DOHH2 (cell line): ENCODE measurements around the gene ITGB8.

Experiments
- H3F3A ChIP-seq: fragments of 200-600 bp; sonication (generic), shearing (Covaris generic); 2 replicates; pipeline ENCODE4 v1.6.0; 2016; ENCODE audit warnings: antibody characterized with exemption, mild to moderate bottlenecking; ENCODE audit not compliant: control insufficient read depth, insufficient read depth
- H3K27ac ChIP-seq: fragments of 200-600 bp; sonication (generic); 2 replicates; pipeline ENCODE4 v1.5.1; 2014; ENCODE audit warnings: low read depth, mild to moderate bottlenecking, low read length, moderate library complexity
- H3K27me3 ChIP-seq: fragments of 200-600 bp; sonication (generic); 2 replicates; pipeline ENCODE4 v1.6.1; 2014; ENCODE audit warnings: mild to moderate bottlenecking, low read length, mixed read lengths; ENCODE audit not compliant: control insufficient read depth
- H3K36me3 ChIP-seq: fragments of 200-600 bp; sonication (generic); 2 replicates; pipeline ENCODE4 v1.6.1; 2014; ENCODE audit warnings: mild to moderate bottlenecking, low read length, moderate library complexity, mixed read lengths; ENCODE audit not compliant: control insufficient read depth
- H3K4me1 ChIP-seq: fragments of 200-600 bp; sonication (generic); 2 replicates; pipeline ENCODE4 v1.6.1; 2014; ENCODE audit warnings: mild to moderate bottlenecking, low read length, mixed read lengths; ENCODE audit not compliant: control insufficient read depth
- H3K4me2 ChIP-seq: fragments of 200-600 bp; sonication (generic); 2 replicates; pipeline ENCODE4 v1.6.0; 2014; ENCODE audit warnings: mild to moderate bottlenecking, low read length, moderate library complexity
- H3K4me3 ChIP-seq: fragments of 200-600 bp; sonication (generic); 2 replicates; pipeline ENCODE4 v1.5.1; 2014; ENCODE audit warnings: mild to moderate bottlenecking, low read length, mixed read lengths
- H3K79me2 ChIP-seq: fragments of 200-600 bp; sonication (generic); 2 replicates; pipeline ENCODE4 v1.6.1; 2014; ENCODE audit warnings: mild to moderate bottlenecking, low read length, mixed read lengths; ENCODE audit not compliant: control insufficient read depth
- H3K9me2 ChIP-seq: fragments of 200-600 bp; sonication (generic); replicated peaks from 2 replicates; pipeline ENCODE4 v1.6.1; 2014; ENCODE audit warnings: mild to moderate bottlenecking, low read length, mixed read lengths; ENCODE audit not compliant: control insufficient read depth
- H3K9me3 ChIP-seq: fragments of 200-600 bp; sonication (generic); 2 replicates; pipeline ENCODE4 v1.6.1; 2014; ENCODE audit warnings: antibody characterized with exemption, low read length, mixed read lengths; ENCODE audit not compliant: control insufficient read depth, insufficient read depth
- H4K20me1 ChIP-seq: fragments of 200-600 bp; sonication (generic); 2 replicates; pipeline ENCODE4 v1.6.0; 2014; ENCODE audit warnings: low read depth, mild to moderate bottlenecking, antibody characterized with exemption, low read length, moderate library complexity; ENCODE audit not compliant: control insufficient read depth, insufficient read depth
- CTCF ChIP-seq: fragments of 200-600 bp; sonication (generic); IDR thresholded peaks from one replicate; pipeline ENCODE4 v1.5.1; 2014; ENCODE audit warnings: antibody characterized with exemption, mild to moderate bottlenecking, low read depth, low read length; ENCODE audit not compliant: poor library complexity, severe bottlenecking
- EZH2phosphoT487 ChIP-seq: fragments of 200-600 bp; sonication (generic); IDR thresholded peaks from 2 replicates; pipeline ENCODE4 v1.6.1; 2017; ENCODE audit warnings: borderline replicate concordance, mild to moderate bottlenecking, antibody characterized with exemption, low read length, moderate library complexity, mixed read lengths

ITGB8 gene

GRCh38 chr7:20350996-20351692, 20.4 kb downstream of the ITGB8 start:
- H3K79me2 ChIP-seq: no peaks in the 10 kb centered on the region
- H3K9me3 ChIP-seq: no peaks in the 10 kb centered on the region
- TF ChIP-seq CTCF (no peak), EZH2phosphoT487 (no peak)
- H3F3A ChIP-seq: no peaks in the 10 kb centered on the region
- H3K27ac ChIP-seq: no peak overlapping the region
- no peaks in the 10 kb centered on the region for H4K20me1 ChIP-seq
- H3K4me1 ChIP-seq: no peaks in the 10 kb centered on the region
- H3K36me3 ChIP-seq: no peaks in the 10 kb centered on the region
- H3K4me3 ChIP-seq: no peak overlapping the region
- no peaks in the 10 kb centered on the region for H3K9me2 ChIP-seq
- H3K27me3 ChIP-seq: peaks cover 5% of the 10 kb centered on the region; the same call in 1 of the 2 replicates
- no peak overlapping the region for H3K4me2 ChIP-seq

GRCh38 chr7:20351901-20352300, 21.2 kb downstream of the ITGB8 start:
- Histone ChIP-seq H3K9me3 (no peaks in the 10 kb centered on the region), H3K4me2 (no peak overlapping the region)
- TF ChIP-seq EZH2phosphoT487: no peak
- TF ChIP-seq CTCF: no peak

GRCh38 chr7:20352573-20353306, 22.0 kb downstream of the ITGB8 start:
- Histone ChIP-seq H3K4me2 (no peak overlapping the region), H3K4me3 (no peak overlapping the region), H3K79me2 (no peaks in the 10 kb centered on the region), H3K4me1 (no peaks in the 10 kb centered on the region), H3K36me3 (no peaks in the 10 kb centered on the region), H3K27ac (no peak overlapping the region), H3K27me3 (peaks cover 5% of the 10 kb centered on the region; the same call in 1 of the 2 replicates), H3K9me3 (no peaks in the 10 kb centered on the region), H3F3A (no peaks in the 10 kb centered on the region), H3K9me2 (no peaks in the 10 kb centered on the region), H4K20me1 (no peaks in the 10 kb centered on the region)
- TF ChIP-seq CTCF (no peak), EZH2phosphoT487 (no peak)

More at GRCh38 chr7:20351901-20352300, 21.2 kb downstream of the ITGB8 start:
- no peaks in the 10 kb centered on the region for H4K20me1 ChIP-seq
- no peak overlapping the region for H3K4me3 ChIP-seq
- H3K9me2 ChIP-seq: no peaks in the 10 kb centered on the region
- H3F3A ChIP-seq: no peaks in the 10 kb centered on the region
- no peaks in the 10 kb centered on the region for H3K79me2 ChIP-seq
- peaks cover 5% of the 10 kb centered on the region; the same call in 1 of the 2 replicates for H3K27me3 ChIP-seq
- H3K36me3 ChIP-seq: no peaks in the 10 kb centered on the region
- no peaks in the 10 kb centered on the region for H3K4me1 ChIP-seq
- no peak overlapping the region for H3K27ac ChIP-seq
